Measurements from ENCODE around the gene ARHGAP18. TPM values are rescaled to one million over a fixed set of nuclear protein-coding genes. Genes with fewer than 3 reads are reported as not detected.

ARHGAP18 gene
- total RNA-seq, 1 experiment from 2014 or later, result 1.6 TPM

GRCh38 chr6:129593233-129593564 is 116.8 kb downstream of the ARHGAP18 start:
- Histone ChIP-seq H3K4me2 (ENCODE audit: low read depth, low read length, poor library complexity, severe bottlenecking) (no peak overlapping the region), H3K27me3 (ENCODE audit: low read length) (no peaks in the 10 kb centered on the region), H3K4me3 (ENCODE audit: low read length) (no peak overlapping the region), H3K36me3 (ENCODE audit: insufficient read depth, low read length) (no peaks in the 10 kb centered on the region), H4K20me1 (ENCODE audit: insufficient read depth, low read depth, low read length) (no peaks in the 10 kb centered on the region), H3K9me3 (ENCODE audit: low read length) (no peaks in the 10 kb centered on the region), H3K4me1 (ENCODE audit: low read length) (no peaks in the 10 kb centered on the region), H3K27ac (ENCODE audit: low read length) (no peak overlapping the region), H3K9ac (ENCODE audit: low read length) (no peak overlapping the region), H3K79me2 (ENCODE audit: low read length) (no peaks in the 10 kb centered on the region), H3K9me2 (replicated peaks; ENCODE audit: insufficient read depth, low read length) (no peaks in the 10 kb centered on the region), H2AFZ (ENCODE audit: low read length) (no peak overlapping the region)
- no peak for DNase-seq

GRCh38 chr6:129592516-129593232 is 117.3 kb downstream of the ARHGAP18 start:
- Histone ChIP-seq H3K4me2 (ENCODE audit: low read depth, low read length, poor library complexity, severe bottlenecking) (no peak overlapping the region), H4K20me1 (ENCODE audit: insufficient read depth, low read depth, low read length) (no peaks in the 10 kb centered on the region), H3K9me2 (replicated peaks; ENCODE audit: insufficient read depth, low read length) (no peaks in the 10 kb centered on the region), H3K79me2 (ENCODE audit: low read length) (no peaks in the 10 kb centered on the region), H2AFZ (ENCODE audit: low read length) (no peak overlapping the region), H3K27ac (ENCODE audit: low read length) (no peak overlapping the region), H3K36me3 (ENCODE audit: insufficient read depth, low read length) (no peaks in the 10 kb centered on the region), H3K9ac (ENCODE audit: low read length) (no peak overlapping the region), H3K4me1 (ENCODE audit: low read length) (no peaks in the 10 kb centered on the region), H3K4me3 (ENCODE audit: low read length) (no peak overlapping the region), H3K27me3 (ENCODE audit: low read length) (no peaks in the 10 kb centered on the region), H3K9me3 (ENCODE audit: low read length) (no peaks in the 10 kb centered on the region)
- no peak for DNase-seq

- no peak for DNase-seq
- H3K27me3 ChIP-seq (ENCODE audit: low read length), result no peaks in the 10 kb centered on the region
Measured at GRCh38 chr6:129590408-129591022, 119.5 kb downstream of the ARHGAP18 start.

DNA sequence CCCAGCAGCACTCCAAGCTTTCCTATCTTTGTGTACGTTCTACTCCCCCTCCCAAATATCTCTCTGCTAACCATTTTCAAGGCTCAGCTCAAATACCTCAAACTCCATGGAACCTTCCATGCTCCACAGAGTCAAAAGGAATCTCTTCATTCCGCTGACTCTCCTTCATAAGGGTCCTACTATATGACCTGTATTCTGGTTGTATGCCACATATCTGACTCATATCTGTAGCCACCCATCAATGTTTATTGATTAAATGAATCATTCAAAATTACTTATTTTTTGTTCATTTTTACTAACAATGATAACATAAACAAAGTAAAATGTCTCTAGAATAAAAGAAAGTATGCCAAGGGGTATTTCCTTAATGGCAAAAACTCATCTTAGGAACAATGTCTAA is 123.2 kb downstream of the ARHGAP18 start:
- H3K36me3 ChIP-seq (ENCODE audit: insufficient read depth, low read length), result no peaks in the 10 kb centered on the region

More at GRCh38 chr6:129590408-129591022, 119.5 kb downstream of the ARHGAP18 start:
- Histone ChIP-seq H3K27ac (ENCODE audit: low read length) (no peak overlapping the region), H3K79me2 (ENCODE audit: low read length) (no peaks in the 10 kb centered on the region), H3K9me3 (ENCODE audit: low read length) (no peaks in the 10 kb centered on the region), H3K4me3 (ENCODE audit: low read length) (no peak overlapping the region), H3K4me1 (ENCODE audit: low read length) (no peaks in the 10 kb centered on the region), H3K4me2 (ENCODE audit: low read depth, low read length, poor library complexity, severe bottlenecking) (no peak overlapping the region), H3K9me2 (replicated peaks; ENCODE audit: insufficient read depth, low read length) (no peaks in the 10 kb centered on the region), H2AFZ (ENCODE audit: low read length) (no peak overlapping the region), H3K36me3 (ENCODE audit: insufficient read depth, low read length) (no peaks in the 10 kb centered on the region), H4K20me1 (ENCODE audit: insufficient read depth, low read depth, low read length) (no peaks in the 10 kb centered on the region), H3K9ac (ENCODE audit: low read length) (no peak overlapping the region)

GRCh38 chr6:129583866-129584265 is 126.1 kb downstream of the ARHGAP18 start:
- H3K4me1 ChIP-seq (ENCODE audit: low read length), result peaks cover 12% of the 10 kb centered on the region

More for the DNA sequence above, 123.2 kb downstream of the ARHGAP18 start:
- H2AFZ ChIP-seq (ENCODE audit: low read length), result no peak overlapping the region
- DNase-seq, result no peak
- H3K79me2 ChIP-seq (ENCODE audit: low read length), result no peaks in the 10 kb centered on the region
- no peak overlapping the region for H3K9ac ChIP-seq (ENCODE audit: low read length)
- no peak overlapping the region for H3K4me2 ChIP-seq (ENCODE audit: low read depth, low read length, poor library complexity, severe bottlenecking)
- no peak overlapping the region for H3K27ac ChIP-seq (ENCODE audit: low read length)
- peaks cover 7% of the 10 kb centered on the region for H3K4me1 ChIP-seq (ENCODE audit: low read length)
- no peaks in the 10 kb centered on the region for H3K27me3 ChIP-seq (ENCODE audit: low read length)
- no peaks in the 10 kb centered on the region for H3K9me3 ChIP-seq (ENCODE audit: low read length)
- no peak overlapping the region for H3K4me3 ChIP-seq (ENCODE audit: low read length)
- H4K20me1 ChIP-seq (ENCODE audit: insufficient read depth, low read depth, low read length), result no peaks in the 10 kb centered on the region
- no peaks in the 10 kb centered on the region for H3K9me2 ChIP-seq (replicated peaks; ENCODE audit: insufficient read depth, low read length)

DNA sequence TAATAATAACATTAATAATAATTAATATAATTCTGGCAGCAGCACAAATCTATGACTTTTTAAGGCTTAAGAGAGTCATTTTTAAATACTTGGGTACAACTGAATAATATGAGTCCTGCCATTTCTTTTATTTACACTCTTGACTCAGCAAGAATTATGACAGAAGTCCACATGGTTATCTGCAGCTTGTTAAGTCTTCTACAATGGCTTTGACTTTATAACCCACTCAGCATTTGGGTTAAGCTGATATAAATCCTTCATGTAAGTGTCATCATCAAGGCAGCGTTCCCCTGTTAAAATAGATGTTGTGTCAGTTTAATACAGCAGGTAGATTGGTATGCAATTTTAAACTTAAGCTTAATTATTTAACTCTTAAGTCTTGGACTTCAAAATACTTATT is 131.7 kb downstream of the ARHGAP18 start:
- no peak for DNase-seq
- no peak overlapping the region for H3K4me3 ChIP-seq (ENCODE audit: low read length)
- H3K9me2 ChIP-seq (replicated peaks; ENCODE audit: insufficient read depth, low read length), result no peaks in the 10 kb centered on the region
- H3K36me3 ChIP-seq (ENCODE audit: insufficient read depth, low read length), result no peaks in the 10 kb centered on the region
- H4K20me1 ChIP-seq (ENCODE audit: insufficient read depth, low read depth, low read length), result no peaks in the 10 kb centered on the region
- H3K79me2 ChIP-seq (ENCODE audit: low read length), result no peaks in the 10 kb centered on the region
- H3K27ac ChIP-seq (ENCODE audit: low read length), result no peak overlapping the region
- H3K9ac ChIP-seq (ENCODE audit: low read length), result no peak overlapping the region
- H3K9me3 ChIP-seq (ENCODE audit: low read length), result no peaks in the 10 kb centered on the region
- no peaks in the 10 kb centered on the region for H3K27me3 ChIP-seq (ENCODE audit: low read length)
- no peak overlapping the region for H3K4me2 ChIP-seq (ENCODE audit: low read depth, low read length, poor library complexity, severe bottlenecking)
- no peak overlapping the region for H2AFZ ChIP-seq (ENCODE audit: low read length)
- H3K4me1 ChIP-seq (ENCODE audit: low read length), result peaks cover 14% of the 10 kb centered on the region

More at GRCh38 chr6:129583866-129584265, 126.1 kb downstream of the ARHGAP18 start:
- H4K20me1 ChIP-seq (ENCODE audit: insufficient read depth, low read depth, low read length), result no peaks in the 10 kb centered on the region
- H3K4me2 ChIP-seq (ENCODE audit: low read depth, low read length, poor library complexity, severe bottlenecking), result no peak overlapping the region
- H3K27me3 ChIP-seq (ENCODE audit: low read length), result no peaks in the 10 kb centered on the region
- no peaks in the 10 kb centered on the region for H3K79me2 ChIP-seq (ENCODE audit: low read length)
- H2AFZ ChIP-seq (ENCODE audit: low read length), result no peak overlapping the region
- no peaks in the 10 kb centered on the region for H3K36me3 ChIP-seq (ENCODE audit: insufficient read depth, low read length)
- DNase-seq, result no peak
- H3K9ac ChIP-seq (ENCODE audit: low read length), result no peak overlapping the region
- no peaks in the 10 kb centered on the region for H3K9me2 ChIP-seq (replicated peaks; ENCODE audit: insufficient read depth, low read length)
- H3K9me3 ChIP-seq (ENCODE audit: low read length), result no peaks in the 10 kb centered on the region
- no peak overlapping the region for H3K27ac ChIP-seq (ENCODE audit: low read length)
- H3K4me3 ChIP-seq (ENCODE audit: low read length), result no peak overlapping the region

DNA sequence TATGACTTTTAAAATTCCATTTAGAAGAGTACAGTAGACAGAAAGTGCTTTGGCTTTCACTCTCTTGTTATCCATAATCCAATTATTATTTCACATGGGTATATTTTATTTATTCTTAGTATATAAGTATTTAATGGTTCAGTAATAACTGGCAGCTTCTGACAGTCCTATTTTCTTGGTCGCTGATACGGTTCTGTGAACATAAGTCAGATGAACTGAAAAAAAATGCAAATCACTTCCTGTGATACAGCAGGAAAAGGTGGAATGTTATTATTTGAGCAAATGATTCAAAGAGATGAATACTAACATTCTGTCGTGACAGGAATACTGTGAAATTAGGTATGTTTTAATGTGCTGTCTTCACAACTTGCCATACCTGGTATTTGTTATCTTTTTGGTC is 132.3 kb downstream of the ARHGAP18 start:
- Histone ChIP-seq H3K9me3 (ENCODE audit: low read length) (no peaks in the 10 kb centered on the region), H3K79me2 (ENCODE audit: low read length) (no peaks in the 10 kb centered on the region), H3K9me2 (replicated peaks; ENCODE audit: insufficient read depth, low read length) (no peaks in the 10 kb centered on the region), H4K20me1 (ENCODE audit: insufficient read depth, low read depth, low read length) (no peaks in the 10 kb centered on the region), H3K4me1 (ENCODE audit: low read length) (peaks cover 14% of the 10 kb centered on the region), H3K9ac (ENCODE audit: low read length) (no peak overlapping the region), H3K4me3 (ENCODE audit: low read length) (no peak overlapping the region), H3K36me3 (ENCODE audit: insufficient read depth, low read length) (no peaks in the 10 kb centered on the region), H2AFZ (ENCODE audit: low read length) (no peak overlapping the region), H3K4me2 (ENCODE audit: low read depth, low read length, poor library complexity, severe bottlenecking) (no peak overlapping the region), H3K27me3 (ENCODE audit: low read length) (no peaks in the 10 kb centered on the region), H3K27ac (ENCODE audit: low read length) (no peak overlapping the region)
- DNase-seq, result no peak

- Histone ChIP-seq H3K4me1 (ENCODE audit: low read length) (peaks cover 4% of the 10 kb centered on the region), H2AFZ (ENCODE audit: low read length) (no peak overlapping the region), H3K79me2 (ENCODE audit: low read length) (no peaks in the 10 kb centered on the region), H3K27ac (ENCODE audit: low read length) (no peak overlapping the region), H3K36me3 (ENCODE audit: insufficient read depth, low read length) (no peaks in the 10 kb centered on the region), H3K9ac (ENCODE audit: low read length) (no peak overlapping the region), H3K4me2 (ENCODE audit: low read depth, low read length, poor library complexity, severe bottlenecking) (no peak overlapping the region), H3K4me3 (ENCODE audit: low read length) (no peak overlapping the region), H3K9me2 (replicated peaks; ENCODE audit: insufficient read depth, low read length) (no peaks in the 10 kb centered on the region), H4K20me1 (ENCODE audit: insufficient read depth, low read depth, low read length) (no peaks in the 10 kb centered on the region), H3K9me3 (ENCODE audit: low read length) (no peaks in the 10 kb centered on the region), H3K27me3 (ENCODE audit: low read length) (no peaks in the 10 kb centered on the region)
- no peak for DNase-seq
Measured at GRCh38 chr6:129576456-129576855, 133.5 kb downstream of the ARHGAP18 start.
